Umbilical cord (tissue), 2 donors: ENCODE measurements around the gene TADA2A. TPM values are rescaled to one million over a fixed set of nuclear protein-coding genes. Genes with fewer than 3 reads are reported as not detected.

Source experiments
- DNase-seq: peaks from one replicate; pipeline ENCODE4 v3.0.0-alpha.2; 2015; ENCODE audit warnings: low spot score
- total RNA-seq: library from RNA; depleted of rRNA; stranded (reverse); fragments of >200 nt; gene quantifications from one replicate; pipeline ENCODE4 v1.2.3, GENCODE V29; 2014; ENCODE audit warnings: low replicate concordance; ENCODE audit not compliant: insufficient read depth

TADA2A gene
- total RNA-seq, 1 donor from 2014 or later = 53.9 TPM

- DNase-seq = no peak
Observed at GRCh38 chr17:37521821-37522220, 115.1 kb downstream of the TADA2A start.

- no peak for DNase-seq
Observed at GRCh38 chr17:37523715-37524219, 117.1 kb downstream of the TADA2A start.

- DNase-seq = peak; percentile 55
Observed at GRCh38 chr17:37527249-37527851, 120.7 kb downstream of the TADA2A start.

Other genes starting within 250 kb of the TADA2A start
- not detected for gene C17orf78, start 30.9 kb upstream of the TADA2A start, total RNA-seq
- gene ACACA, start 50 bp upstream of the TADA2A start, total RNA-seq = 16.1 TPM
- gene DUSP14, start 83.0 kb downstream of the TADA2A start, total RNA-seq = 33.5 TPM
- gene SYNRG, start 202.5 kb downstream of the TADA2A start, total RNA-seq = 14.4 TPM
- 26.0 TPM for gene DDX52, start 236.6 kb downstream of the TADA2A start, total RNA-seq